ENCODE data around the gene PERP.
"Not testable (repeated sequence)": the region's sequence is repeated elsewhere in the genome, so short reads cannot be mapped to it uniquely, and the experiment has no call there.

PERP gene

GRCh38 chr6:138107078-138107751 is at the start of gene PERP:
TSS of gene PERP (minus strand) at chr6:138107419. CDS start at chr6:138107340, 79 bp downstream.
- peak; percentile 61 for DNase-seq

DNA sequence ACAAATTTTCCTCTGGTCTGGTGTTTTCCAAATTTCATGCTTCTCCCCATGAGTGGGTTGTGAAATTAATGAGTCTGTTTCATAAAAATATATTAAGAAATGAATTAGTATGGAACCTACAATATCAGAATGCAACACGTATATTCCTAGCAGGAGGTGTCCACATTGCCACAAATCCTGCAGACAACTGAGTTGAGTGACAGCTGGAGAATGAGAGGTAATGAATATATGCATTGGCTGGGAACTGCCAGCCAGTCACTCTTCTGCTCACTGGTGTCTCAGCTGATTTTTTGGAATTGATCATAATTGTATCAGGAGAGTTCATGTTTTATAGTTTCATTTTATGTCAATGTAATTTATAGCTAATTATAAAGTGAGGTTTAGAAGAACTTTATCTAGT is 48.2 kb upstream of the PERP start:
- DNase-seq: no peak

GRCh38 chr6:138146544-138146943 is 39.3 kb upstream of the PERP start:
- no peak for DNase-seq

DNA sequence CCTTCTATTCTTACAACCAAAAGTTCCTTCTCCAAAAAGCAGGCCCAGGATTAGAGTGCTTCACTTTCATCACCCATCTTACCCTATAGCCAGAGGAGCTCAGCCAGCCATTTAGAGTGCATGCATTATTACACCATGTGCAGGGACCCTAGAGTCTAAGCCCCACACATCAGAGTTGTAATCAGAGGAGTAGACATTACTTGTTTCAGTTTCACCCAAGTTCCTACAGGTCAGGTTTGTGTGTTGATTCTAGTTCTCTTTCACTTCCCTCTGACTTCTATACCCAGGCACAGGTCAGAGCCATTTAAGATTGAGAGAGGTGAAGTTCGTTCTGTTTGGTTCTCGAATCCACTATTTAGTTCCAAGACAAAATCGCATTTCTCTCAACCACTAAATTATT is 38.2 kb upstream of the PERP start:
- no peak for DNase-seq

DNA sequence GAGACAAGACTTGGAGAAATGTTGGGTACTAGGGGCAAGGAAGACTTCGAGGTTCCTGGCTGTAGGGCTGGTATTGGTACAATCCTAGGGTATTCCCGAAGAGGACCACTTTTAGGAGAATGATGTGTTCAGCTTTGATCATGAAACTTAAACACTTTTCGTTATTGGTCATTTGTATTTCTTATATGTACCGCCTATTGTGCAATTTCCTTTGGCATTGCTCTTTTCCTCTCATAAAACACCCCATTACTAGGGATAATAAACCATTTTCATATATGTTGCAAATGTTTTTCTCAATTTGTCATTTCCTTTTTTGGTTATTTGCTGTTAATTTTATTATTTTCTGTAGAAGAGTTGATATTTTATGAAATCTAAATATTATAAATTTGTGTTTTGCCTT is 35.6 kb upstream of the PERP start:
- no peak for DNase-seq

- DNase-seq: no peak
Measured at GRCh38 chr6:138129190-138129589, 22.0 kb upstream of the PERP start.

DNA sequence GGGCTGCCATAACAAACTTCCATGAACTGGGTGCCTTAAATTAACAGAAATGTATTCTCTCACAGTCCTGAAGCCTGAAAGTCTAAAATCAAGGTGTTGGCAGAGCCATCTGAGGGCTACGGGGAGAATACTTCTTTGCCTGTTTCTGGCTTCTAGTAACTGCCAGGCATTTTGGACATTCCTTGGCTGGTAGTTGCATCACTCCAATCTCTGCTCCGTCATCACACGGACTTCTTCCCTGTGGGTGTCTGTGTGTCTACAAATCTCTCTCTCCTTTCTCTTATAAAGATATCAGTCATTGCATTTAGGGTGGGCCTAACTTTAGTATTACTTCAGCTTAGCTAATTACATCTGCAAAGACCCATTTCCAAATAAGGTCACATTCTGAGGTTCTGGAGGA is 20.9 kb upstream of the PERP start:
- no peak for DNase-seq

DNA sequence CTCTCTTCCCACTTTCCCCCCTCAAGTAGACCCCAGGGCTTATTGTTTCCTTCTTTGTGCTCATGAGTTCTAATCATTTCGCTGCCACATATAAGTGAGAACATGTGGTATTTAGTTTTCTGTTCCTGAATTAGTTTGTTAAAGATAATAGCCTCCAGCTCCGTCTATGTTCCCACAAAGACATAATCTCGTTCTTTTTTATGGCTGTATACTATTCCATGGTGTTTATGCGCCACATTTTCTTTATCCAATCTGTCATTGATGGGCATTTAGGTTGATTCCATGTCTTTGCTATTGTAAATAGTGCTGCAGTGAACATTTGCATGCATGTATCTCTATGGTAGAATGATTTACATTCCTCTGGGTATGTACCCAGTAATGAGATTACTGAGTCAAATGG is 16.9 kb upstream of the PERP start:
- DNase-seq: no peak

- no peak for DNase-seq
Measured at GRCh38 chr6:138119976-138120375, 12.8 kb upstream of the PERP start.

DNA sequence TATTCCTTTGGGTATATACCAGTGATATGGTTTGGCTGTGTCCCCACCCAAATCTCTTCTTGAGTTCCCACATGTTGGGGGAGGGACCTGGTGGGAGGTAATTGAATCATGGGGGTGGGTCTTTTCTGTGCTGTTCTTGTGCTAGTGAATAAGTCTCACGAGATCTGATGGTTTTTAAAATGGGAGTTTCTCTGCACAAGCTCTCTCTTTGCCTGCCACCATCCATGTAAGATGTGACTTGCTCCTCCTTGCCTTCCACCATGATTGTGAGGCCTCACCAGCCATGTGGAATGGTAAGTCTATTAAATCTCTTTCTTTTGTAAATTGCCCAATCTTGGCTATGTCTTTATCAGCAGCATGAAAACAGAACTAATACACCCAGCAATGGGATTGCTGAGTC is 12.0 kb upstream of the PERP start:
- DNase-seq: not testable (repeated sequence)

DNA sequence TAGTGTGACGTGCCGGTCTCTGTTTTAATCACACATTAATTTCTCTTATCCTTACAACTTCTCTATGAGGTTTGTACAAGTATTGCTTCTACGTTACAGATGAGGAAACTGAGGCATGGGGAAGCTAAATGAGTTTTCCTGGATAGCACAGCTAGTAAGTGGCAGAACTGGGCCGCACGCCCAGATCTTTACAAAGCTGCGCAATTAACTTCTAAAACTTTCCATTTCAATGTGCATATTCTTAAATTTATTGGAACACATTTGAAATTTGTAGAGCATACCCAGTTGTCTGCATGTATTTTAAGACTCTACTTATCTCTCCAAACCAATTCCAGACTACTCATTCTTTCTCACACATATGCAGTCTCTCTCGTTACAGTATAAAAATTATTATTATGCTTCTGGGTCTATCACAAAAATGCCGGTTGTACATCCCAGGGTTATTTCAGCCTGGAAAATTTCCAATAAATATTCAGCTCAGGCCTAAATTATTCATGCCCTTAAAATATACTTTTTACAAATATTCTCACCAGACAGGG is 10.2 kb upstream of the PERP start:
- DNase-seq: no peak

- DNase-seq: no peak
Measured at GRCh38 chr6:138116661-138116999, 9.4 kb upstream of the PERP start.

DNA sequence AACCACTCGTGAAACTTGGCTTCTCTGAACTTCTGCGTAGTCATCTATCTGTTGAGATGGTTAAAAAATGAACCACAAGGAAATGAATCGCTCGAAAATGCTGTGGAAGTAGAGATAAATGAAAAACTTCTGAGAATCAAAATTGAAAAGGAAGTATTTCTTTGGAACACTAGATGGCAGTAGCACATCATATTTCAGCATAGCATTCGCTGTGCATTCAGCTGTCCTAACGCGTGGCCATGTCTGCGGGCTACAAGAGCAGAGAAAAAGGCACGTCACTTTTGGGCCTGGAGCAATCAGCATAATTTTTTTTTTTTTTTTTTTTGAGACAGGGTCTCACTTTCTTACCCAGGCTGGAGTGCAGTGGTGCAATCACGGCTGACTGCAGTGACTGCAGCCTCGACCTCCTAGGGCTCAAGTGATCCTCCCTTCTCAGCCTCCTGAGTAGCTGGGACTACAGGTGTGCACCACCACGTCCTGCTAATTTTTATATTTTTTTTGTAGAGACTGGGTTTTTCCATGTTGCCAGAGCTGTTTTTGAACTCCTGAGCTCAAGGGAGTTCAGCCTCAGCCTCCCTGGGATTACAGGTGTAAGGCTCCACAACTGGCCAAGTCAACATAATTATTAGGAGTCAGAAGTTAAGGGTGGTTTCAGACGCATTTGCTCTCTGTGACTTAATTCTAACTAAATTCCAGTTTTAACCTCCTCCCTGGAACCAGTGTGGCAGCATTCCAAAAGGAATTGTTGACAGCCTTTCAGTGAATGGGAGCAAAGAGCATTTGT is 8.8 kb upstream of the PERP start:
- DNase-seq: no peak

DNA sequence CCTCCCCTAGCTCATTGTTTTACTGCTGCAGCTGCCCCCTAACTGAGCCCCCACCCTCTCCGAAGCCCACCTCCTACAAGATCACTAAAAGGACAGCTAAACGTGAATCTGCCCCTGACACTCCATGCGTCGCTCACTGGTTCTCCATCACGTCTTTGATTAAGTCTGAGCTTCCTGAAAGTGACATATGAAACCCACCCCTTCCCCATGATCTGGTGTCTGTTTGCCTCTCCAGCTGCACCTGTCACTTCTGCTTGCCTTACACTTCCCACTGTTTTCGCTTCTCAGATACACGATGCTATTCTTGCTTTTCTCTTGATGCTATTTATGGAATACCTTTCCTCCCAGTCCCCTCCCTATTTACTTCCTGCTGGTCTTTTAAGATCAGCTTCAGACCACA is 8.0 kb upstream of the PERP start:
- no peak for DNase-seq

DNA sequence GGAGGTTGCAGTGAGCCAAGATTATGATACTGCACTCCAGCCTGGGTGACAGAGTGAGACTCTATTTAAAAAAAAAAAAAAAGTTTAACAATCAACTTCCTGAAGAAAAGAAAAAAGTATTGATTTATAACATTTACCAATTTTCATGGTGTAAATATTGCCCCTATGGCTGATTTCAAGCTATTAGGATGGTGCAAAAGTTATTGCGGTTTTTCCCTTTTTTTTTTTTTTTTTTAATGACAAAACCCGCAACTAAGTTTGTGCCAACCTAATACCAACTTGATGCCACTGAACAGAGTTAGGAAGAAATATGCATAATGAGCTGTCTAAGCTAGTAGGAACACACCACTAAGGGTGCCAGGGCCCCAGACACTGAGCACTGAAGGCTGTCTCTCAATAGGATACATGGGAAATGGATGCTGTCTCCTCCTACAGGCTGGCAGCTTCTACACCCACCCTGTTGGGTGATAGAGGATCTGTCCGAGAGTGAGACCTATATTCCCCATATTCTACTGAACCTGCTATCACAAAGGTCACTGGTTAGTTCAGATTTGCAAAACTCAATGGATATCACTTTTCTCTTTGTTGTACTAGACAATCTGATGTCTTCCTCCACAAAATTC is 6.5 kb upstream of the PERP start:
- no peak for DNase-seq

GRCh38 chr6:138110229-138110628 is 3.0 kb upstream of the PERP start:
- no peak for DNase-seq

DNA sequence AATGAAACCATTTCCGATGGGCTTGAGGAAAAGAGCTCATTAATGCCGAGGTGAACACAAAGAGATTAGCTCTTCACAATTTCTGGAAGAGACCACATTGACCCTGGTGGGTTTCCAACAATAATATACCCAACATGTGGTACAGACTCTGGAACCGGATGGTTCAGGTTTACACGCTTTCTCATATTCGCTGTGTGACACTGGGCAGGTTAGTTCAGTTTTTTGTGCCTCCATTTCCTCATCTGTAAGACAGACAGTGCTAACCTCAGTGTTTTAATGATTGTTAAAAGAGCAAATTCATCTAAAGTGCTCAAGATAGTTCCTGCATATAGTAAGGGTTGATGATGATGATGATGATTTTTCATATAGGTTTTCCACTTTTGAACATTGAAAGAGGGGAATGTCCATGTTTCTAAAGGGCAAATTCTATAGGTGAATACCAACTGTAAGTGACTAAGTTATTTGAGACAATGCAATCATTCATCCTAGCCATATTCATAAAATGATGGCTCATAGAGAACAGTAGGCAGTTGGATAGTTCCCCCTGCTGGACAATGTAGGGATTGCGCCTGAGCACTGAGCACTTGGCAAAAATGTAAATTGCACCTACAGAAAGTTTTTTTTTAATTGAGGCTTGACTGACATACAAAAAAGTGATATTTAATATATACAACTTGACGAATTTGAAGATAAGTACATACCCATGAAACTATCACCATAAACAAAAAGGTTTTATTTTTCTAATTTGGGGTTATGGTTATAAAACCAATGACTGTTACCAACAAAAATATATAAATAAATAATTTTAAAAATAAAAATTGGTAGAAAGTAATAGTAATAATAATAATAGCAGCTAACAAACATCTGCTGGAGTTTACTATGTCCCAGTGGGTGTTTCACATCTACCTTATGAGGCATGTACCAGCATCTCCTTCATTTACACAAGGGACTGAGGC is 2.1 kb upstream of the PERP start:
- DNase-seq: peak; percentile 23

DNA sequence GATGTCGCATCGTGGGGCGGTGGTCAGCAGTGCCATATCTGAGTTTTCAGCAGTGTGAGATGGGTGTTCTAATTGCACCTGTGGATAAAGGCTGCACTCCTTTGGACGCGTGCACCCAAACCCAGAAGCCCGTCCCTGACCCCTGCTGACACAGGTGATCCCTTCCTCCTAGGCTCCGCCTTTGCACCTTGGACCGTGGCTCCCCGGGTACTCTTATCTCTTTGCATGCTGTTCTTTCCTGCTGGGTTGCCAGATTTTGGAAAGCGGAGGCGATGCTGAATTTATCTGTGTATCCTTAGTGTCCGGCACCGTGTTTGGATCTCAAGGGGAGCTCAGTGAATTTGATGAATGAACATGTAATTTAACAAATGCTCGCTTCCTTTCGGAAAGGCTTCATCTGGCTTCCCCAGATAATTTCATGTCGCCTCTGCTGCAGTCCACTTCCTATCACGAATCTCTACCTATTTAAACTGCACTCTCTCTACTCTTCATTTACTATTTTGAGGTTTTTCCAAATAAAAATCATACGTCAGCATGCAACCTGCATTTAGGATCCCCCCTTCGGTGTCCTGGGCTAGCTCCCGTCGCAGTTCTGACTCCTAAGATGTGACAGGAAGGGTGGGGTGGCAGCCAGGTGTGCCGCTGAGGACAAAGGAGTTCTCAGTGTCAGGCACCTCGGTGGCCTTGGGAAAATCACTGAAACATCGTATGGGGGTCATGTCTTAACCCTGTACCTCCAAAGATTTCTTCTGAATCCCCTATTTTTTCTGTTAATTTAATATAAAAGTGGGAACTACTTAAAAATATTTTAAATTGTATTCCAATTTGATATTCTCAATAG is 753 bp upstream of the PERP start:
- peak; percentile 33 for DNase-seq

DNA sequence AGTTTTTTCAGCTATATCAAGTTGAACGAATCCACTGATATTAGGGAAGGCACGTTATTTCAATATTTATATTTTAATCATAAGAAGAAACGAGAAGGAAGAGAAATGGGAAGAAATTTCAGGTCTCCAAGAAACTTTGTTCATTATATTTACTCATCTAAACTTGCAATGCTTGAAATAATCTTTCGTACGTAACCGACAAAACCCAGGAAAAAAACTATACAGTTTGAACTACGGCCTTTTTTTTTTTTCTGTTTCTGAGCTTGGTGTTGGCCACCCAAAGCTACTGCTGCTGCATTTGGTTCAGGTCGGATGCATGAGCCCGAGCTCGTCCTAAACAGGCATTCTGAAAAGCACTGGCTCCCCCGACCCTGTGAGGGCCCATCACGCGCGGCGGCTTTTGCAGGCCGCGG is 548 bp downstream of the PERP start:
- no peak for DNase-seq

DNA sequence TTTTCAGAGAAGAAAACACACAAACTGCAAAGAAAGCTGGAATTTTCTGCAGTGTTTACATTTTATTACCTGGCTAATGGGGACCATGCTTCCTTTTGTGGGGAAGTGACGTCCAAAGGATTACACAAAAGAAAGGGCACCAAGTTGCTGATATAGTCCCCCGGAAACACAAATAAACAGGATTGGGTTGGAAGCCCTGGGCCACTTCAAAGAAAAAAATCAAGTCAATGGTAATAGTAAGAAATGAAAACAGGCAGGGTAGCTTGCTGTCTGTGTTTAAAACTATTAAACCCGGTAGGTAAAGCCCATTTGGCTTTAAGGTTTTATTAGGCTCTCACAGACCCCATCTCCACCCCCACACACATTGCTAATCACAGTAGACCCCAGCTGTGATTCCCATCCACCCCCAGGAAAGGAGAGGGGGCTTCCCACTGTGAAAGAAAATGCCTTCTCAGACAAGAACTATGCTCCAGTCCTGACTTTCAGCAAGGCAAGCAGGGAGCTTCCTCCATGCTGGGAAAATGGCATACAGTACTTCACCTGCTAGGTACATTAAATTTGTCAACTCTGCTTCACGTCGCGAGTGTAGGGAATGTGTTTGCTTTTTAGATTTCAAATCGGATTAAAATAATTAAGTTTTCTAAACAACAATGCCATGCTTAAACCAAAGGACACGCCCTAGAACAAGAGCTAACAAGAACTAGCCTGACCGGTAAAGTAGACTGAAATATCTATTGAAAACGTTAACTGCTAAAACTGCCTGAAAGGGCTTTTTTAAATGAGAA is 1.1 kb downstream of the PERP start:
- DNase-seq: peak; percentile 23

GRCh38 chr6:138105446-138105845 is 1.8 kb downstream of the PERP start:
- DNase-seq: no peak

Measured in 8988T (cell line).